CD14-positive monocyte (primary cell): Measurements from ENCODE around the gene JAK1. TPM values are rescaled to one million over a fixed set of nuclear protein-coding genes. Genes with fewer than 3 reads are reported as not detected.

ENCODE experiments used
- DNase-seq, 3 donors: peaks; one replicate each; pipeline ENCODE4 v3.0.0-alpha.2; 2011 to 2022
- H2AFZ ChIP-seq: 2 replicates; pipeline ENCODE4 v1.6.0; 2012; ENCODE audit warnings: mild to moderate bottlenecking, low read depth, low read length, inconsistent platforms; ENCODE audit not compliant: insufficient read depth, poor library complexity, severe bottlenecking
- H3K27ac ChIP-seq, 2 donors: 1 replicate in 1 of 2; 2 replicates in 1 of 2; pipeline ENCODE4 v1.5.1; 2012 to 2013; ENCODE audit warnings: low read length in 2 of 2, control low read depth in 1 of 2, inconsistent platforms in 1 of 2, low read depth in 1 of 2, mild to moderate bottlenecking in 1 of 2
- H3K27me3 ChIP-seq, 2 donors: one replicate each; pipeline versions ENCODE4 v1.6.0 to v1.6.1; 2011 to 2013; ENCODE audit warnings: low read length in 2 of 2; ENCODE audit not compliant: control insufficient read depth in 2 of 2, insufficient read depth in 2 of 2
- H3K36me3 ChIP-seq, 2 donors: replicated peaks in 1 of 2; 1 replicate in 1 of 2; 2 replicates in 1 of 2; pipeline versions ENCODE4 v1.5.1 to v1.6.1; 2012 to 2013; ENCODE audit warnings: low read length in 2 of 2, control low read depth in 1 of 2, inconsistent platforms in 1 of 2, mild to moderate bottlenecking in 1 of 2; ENCODE audit not compliant: insufficient read depth in 2 of 2, control insufficient read depth in 1 of 2
- H3K4me1 ChIP-seq, 2 donors: 1 replicate in 1 of 2; 2 replicates in 1 of 2; pipeline versions ENCODE4 v1.5.1 to v1.6.1; 2012 to 2013; ENCODE audit warnings: low read length in 2 of 2, control low read depth in 1 of 2, inconsistent platforms in 1 of 2, mild to moderate bottlenecking in 1 of 2, moderate library complexity in 1 of 2; ENCODE audit not compliant: insufficient read depth in 2 of 2, control insufficient read depth in 1 of 2
- H3K4me2 ChIP-seq: replicated peaks from 2 replicates; pipeline ENCODE3; 2012; ENCODE audit warnings: low read length, moderate library complexity, mild to moderate bottlenecking; ENCODE audit not compliant: poor library complexity, severe bottlenecking; ENCODE audit errors: extremely low read depth
- H3K4me3 ChIP-seq, 3 experiments: fragments of 200-600 bp in 1 of 3; sonication (generic) in 1 of 3; replicated peaks in 1 of 3; 1 replicate in 2 of 3; 2 replicates in 1 of 3; pipeline ENCODE4 v1.5.1; 2011 to 2013; ENCODE audit warnings: low read length in 3 of 3, mild to moderate bottlenecking in 3 of 3, control low read depth in 2 of 3, low read depth in 2 of 3, inconsistent platforms in 1 of 3, moderate library complexity in 1 of 3
- H3K79me2 ChIP-seq: 2 replicates; pipeline ENCODE4 v1.6.0; 2012; ENCODE audit warnings: mild to moderate bottlenecking, control low read depth, inconsistent platforms, low read length, moderate library complexity; ENCODE audit not compliant: insufficient read depth
- H3K9ac ChIP-seq: 2 replicates; pipeline ENCODE4 v1.6.0; 2017; ENCODE audit warnings: low read length, mild to moderate bottlenecking; ENCODE audit not compliant: insufficient read depth, poor library complexity, severe bottlenecking
- H3K9me3 ChIP-seq, 2 donors: replicated peaks in 1 of 2; 1 replicate in 1 of 2; 2 replicates in 1 of 2; pipeline versions ENCODE4 v1.5.1 to v1.6.1; 2012 to 2013; ENCODE audit warnings: low read length in 2 of 2, control low read depth in 1 of 2; ENCODE audit not compliant: control insufficient read depth in 1 of 2, insufficient read depth in 1 of 2
- H4K20me1 ChIP-seq: 2 replicates; pipeline ENCODE4 v1.6.0; 2012; ENCODE audit warnings: mild to moderate bottlenecking, low read length, control low read depth, moderate library complexity; ENCODE audit not compliant: insufficient read depth
- H3K27ac Mint-ChIP-seq, 7 donors: one replicate each; pipeline ENCODE4 v1.8.0; 2020; ENCODE audit warnings: mild to moderate bottlenecking in 7 of 7, mixed read lengths in 7 of 7, moderate library complexity in 6 of 7, inconsistent platforms in 2 of 7
- H3K27me3 Mint-ChIP-seq, 3 donors: one replicate each; pipeline ENCODE4 v1.8.0; 2021 to 2022; ENCODE audit warnings: low read depth in 3 of 3, mild to moderate bottlenecking in 3 of 3, mixed read lengths in 3 of 3, moderate library complexity in 3 of 3, inconsistent platforms in 1 of 3
- H3K36me3 Mint-ChIP-seq, 2 donors: one replicate each; pipeline ENCODE4 v1.8.0; 2020; ENCODE audit warnings: mixed read lengths in 2 of 2, inconsistent platforms in 1 of 2, mild to moderate bottlenecking in 1 of 2
- H3K4me1 Mint-ChIP-seq: one replicate; pipeline ENCODE4 v1.8.0; 2020; ENCODE audit warnings: mild to moderate bottlenecking, mixed read lengths
- H3K4me3 Mint-ChIP-seq, 2 donors: one replicate each; pipeline ENCODE4 v1.8.0; 2020; ENCODE audit warnings: mild to moderate bottlenecking in 2 of 2, mixed read lengths in 2 of 2, moderate library complexity in 1 of 2
- H3K9me3 Mint-ChIP-seq, 7 donors: one replicate each; pipeline ENCODE4 v1.8.0; 2020 to 2022; ENCODE audit warnings: mixed read lengths in 7 of 7, mild to moderate bottlenecking in 6 of 7, moderate library complexity in 6 of 7, inconsistent platforms in 2 of 7
- CTCF ChIP-seq: fragments of 200-600 bp; IDR thresholded peaks from one replicate; pipeline ENCODE4 v1.8.0; 2022; ENCODE audit warnings: antibody characterized with exemption, mild to moderate bottlenecking
- WGBS: methylation state at CpG from one replicate; pipeline ENCODE4 v1.1.5; 2013; ENCODE audit warnings: missing lambda C conversion rate; ENCODE audit not compliant: insufficient coverage; 5-methylcytosine and 5-hydroxymethylcytosine counted together
- intact Hi-C, 2 donors: fragments of 100-400 bp; cut with micrococcal nuclease; formaldehyde crosslinking; loops; one replicate each; pipeline versions ENCODE4 v1.15.0 to v1.15.1; 2023
- polyA plus RNA-seq, 3 donors: library from polyadenylated mRNA; depleted of rRNA in 1 of 3; unstranded in 2 of 3; stranded (reverse) in 1 of 3; fragments of 300-500 nt in 2 of 3; fragments of >200 nt in 1 of 3; fragmentation: Illumina TruSeq in 2 of 3; gene quantifications; 1 replicate in 2 of 3; 2 replicates in 1 of 3; pipeline ENCODE4 v1.2.3, GENCODE V29; 2012 to 2021

Gene JAK1
- polyA plus RNA-seq, 3 donors, result 43.1 to 76.2 (median 72.6) TPM

- Mint-ChIP-seq H3K4me3 (no peak overlapping the region), H3K4me1 (peaks cover 15% of the 10 kb centered on the region), H3K36me3 (peaks cover 6 to 8% of the 10 kb centered on the region in 2 donors), H3K27me3 (peaks cover 0 to 8% (median 1%) of the 10 kb centered on the region in 3 donors), H3K9me3 (peaks cover 4 to 14% (median 8%) of the 10 kb centered on the region in 7 donors), H3K27ac (no peak overlapping the region)
- Histone ChIP-seq H3K4me1 (peaks cover 11 to 12% of the 10 kb centered on the region in 2 donors), H4K20me1 (no peaks in the 10 kb centered on the region), H3K9ac (no peak overlapping the region), H2AFZ (no peak overlapping the region), H3K27me3 (no peaks in the 10 kb centered on the region), H3K79me2 (no peaks in the 10 kb centered on the region), H3K9me3 (peaks cover 0 to 3% of the 10 kb centered on the region in 2 donors), H3K4me2 (no peak overlapping the region), H3K27ac (no peak overlapping the region), H3K4me3 (no peak overlapping the region), H3K36me3 (no peaks in the 10 kb centered on the region)
- WGBS, result 100% methylated on average over 2 of the region's 6 CpGs
- no peak for TF ChIP-seq CTCF
- DNase-seq, result no peak
- intact Hi-C loops, result no loop called here
These were observed 30.4 kb upstream of the JAK1 start for GRCh38 chr1:64996541-64997257.

- no peak overlapping the region for H3K27ac ChIP-seq
- no peak overlapping the region for H2AFZ ChIP-seq
- DNase-seq, result no peak
- no peaks in the 10 kb centered on the region for H3K36me3 ChIP-seq
- no CpG with 5 or more reads among the region's 5 CpGs for WGBS
- peaks cover 4 to 14% (median 8%) of the 10 kb centered on the region in 7 donors for H3K9me3 Mint-ChIP-seq
- no peak overlapping the region for H3K27ac Mint-ChIP-seq
- H3K9ac ChIP-seq, result no peak overlapping the region
- no peaks in the 10 kb centered on the region for H3K4me1 ChIP-seq
- peaks cover 0 to 3% (median 0%) of the 10 kb centered on the region in 3 donors for H3K27me3 Mint-ChIP-seq
- peaks cover 4% of the 10 kb centered on the region for H3K4me1 Mint-ChIP-seq
- no peaks in the 10 kb centered on the region for H3K27me3 ChIP-seq
- TF ChIP-seq CTCF, result no peak
- H3K9me3 ChIP-seq, result peaks cover 0 to 3% of the 10 kb centered on the region in 2 donors
- H4K20me1 ChIP-seq, result no peaks in the 10 kb centered on the region
- H3K4me3 ChIP-seq, result no peak overlapping the region
- H3K36me3 Mint-ChIP-seq, result peaks cover 6% of the 10 kb centered on the region in 2 donors
- intact Hi-C loops, result no loop called here
- no peak overlapping the region for H3K4me2 ChIP-seq
- H3K79me2 ChIP-seq, result no peaks in the 10 kb centered on the region
- no peak overlapping the region for H3K4me3 Mint-ChIP-seq
These were observed 29.0 kb upstream of the JAK1 start for GRCh38 chr1:64995316-64995715.
